Retinal pigment epithelial cell (primary cell): Measurements from ENCODE around the gene FKBP14.

Source experiments
- DNase-seq: peaks from one replicate; pipeline ENCODE4 v3.0.0-alpha.2; 2010; ENCODE audit warnings: low read depth
- H3K4me3 ChIP-seq: 2 replicates; pipeline ENCODE4 v1.5.1; 2011; ENCODE audit warnings: mild to moderate bottlenecking, low read length, control low read depth, moderate library complexity
- CTCF ChIP-seq: conservative IDR thresholded peaks from 2 replicates; pipeline ENCODE4 v1.5.1; 2011; ENCODE audit warnings: low read depth, low read length, control low read depth, inconsistent platforms

Gene FKBP14

DNA sequence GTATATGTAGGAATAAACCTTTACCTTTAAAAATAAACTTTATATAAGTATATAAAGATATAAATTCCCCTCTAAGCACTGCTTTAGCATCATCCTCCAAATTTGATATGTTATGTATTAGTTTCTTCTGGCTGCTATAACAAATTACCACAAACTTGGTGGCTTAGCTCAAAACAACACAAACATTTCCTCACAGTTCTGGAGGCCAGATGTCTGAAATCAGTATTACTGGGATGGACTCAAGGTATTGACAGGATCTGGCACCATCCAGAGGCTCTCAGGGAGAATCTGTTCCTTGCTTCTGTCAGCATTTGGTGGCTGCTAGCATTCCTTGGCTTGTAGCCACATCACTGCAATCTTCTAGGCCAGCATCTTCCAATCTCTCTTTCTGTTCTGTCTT is 30.2 kb downstream of the FKBP14 start:
- H3K4me3 ChIP-seq = no peak overlapping the region
- no peak for DNase-seq
- TF ChIP-seq CTCF = no peak

DNA sequence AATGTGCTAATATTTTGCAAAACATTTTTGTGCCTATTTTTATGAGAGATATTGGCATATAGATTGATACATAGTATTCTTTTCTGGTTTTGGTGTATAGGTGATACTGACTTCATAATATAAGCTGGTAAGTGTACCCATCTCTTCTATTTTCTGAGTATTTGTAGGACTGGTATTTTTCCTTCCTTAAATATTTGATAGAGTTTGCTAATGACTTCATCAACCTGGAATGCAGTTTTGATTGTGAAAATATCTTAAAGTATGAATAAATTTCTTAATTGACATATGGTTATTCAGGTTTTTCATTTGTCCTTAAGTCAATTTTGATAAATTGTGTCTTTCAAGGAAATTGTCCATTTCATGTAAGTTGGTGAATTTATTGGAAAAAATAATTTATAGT is 30.9 kb downstream of the FKBP14 start:
- DNase-seq = no peak

DNA sequence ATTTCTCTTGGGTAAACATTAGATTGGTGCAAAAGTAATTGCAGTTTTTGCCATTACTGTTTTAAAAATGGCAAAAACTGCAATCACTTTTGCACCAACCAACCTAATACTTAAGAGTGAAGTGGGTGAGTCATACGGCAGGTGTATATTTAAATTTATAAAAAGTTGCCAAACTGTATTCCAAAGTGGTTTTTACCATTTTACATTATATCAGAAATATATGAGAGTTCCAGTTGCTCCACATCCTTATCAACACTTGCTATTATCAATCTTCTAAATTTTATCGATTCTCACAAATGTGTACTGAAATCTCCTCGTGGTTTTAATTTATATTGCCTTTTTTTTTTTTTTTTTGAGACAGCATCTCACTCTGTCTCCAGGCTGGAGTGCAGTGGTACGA is 33.4 kb downstream of the FKBP14 start:
- TF ChIP-seq CTCF = no peak
- H3K4me3 ChIP-seq = no peak overlapping the region
- no peak for DNase-seq

More for the DNA sequence above, 30.9 kb downstream of the FKBP14 start:
- TF ChIP-seq CTCF = no peak
- no peak overlapping the region for H3K4me3 ChIP-seq

GRCh38 chr7:29991937-29992336 is 34.6 kb downstream of the FKBP14 start:
- no peak for TF ChIP-seq CTCF
- no peak for DNase-seq
- no peak overlapping the region for H3K4me3 ChIP-seq

- DNase-seq = no peak
- TF ChIP-seq CTCF = no peak
- no peak overlapping the region for H3K4me3 ChIP-seq
Observed at GRCh38 chr7:29990931-29991330, 35.6 kb downstream of the FKBP14 start.

DNA sequence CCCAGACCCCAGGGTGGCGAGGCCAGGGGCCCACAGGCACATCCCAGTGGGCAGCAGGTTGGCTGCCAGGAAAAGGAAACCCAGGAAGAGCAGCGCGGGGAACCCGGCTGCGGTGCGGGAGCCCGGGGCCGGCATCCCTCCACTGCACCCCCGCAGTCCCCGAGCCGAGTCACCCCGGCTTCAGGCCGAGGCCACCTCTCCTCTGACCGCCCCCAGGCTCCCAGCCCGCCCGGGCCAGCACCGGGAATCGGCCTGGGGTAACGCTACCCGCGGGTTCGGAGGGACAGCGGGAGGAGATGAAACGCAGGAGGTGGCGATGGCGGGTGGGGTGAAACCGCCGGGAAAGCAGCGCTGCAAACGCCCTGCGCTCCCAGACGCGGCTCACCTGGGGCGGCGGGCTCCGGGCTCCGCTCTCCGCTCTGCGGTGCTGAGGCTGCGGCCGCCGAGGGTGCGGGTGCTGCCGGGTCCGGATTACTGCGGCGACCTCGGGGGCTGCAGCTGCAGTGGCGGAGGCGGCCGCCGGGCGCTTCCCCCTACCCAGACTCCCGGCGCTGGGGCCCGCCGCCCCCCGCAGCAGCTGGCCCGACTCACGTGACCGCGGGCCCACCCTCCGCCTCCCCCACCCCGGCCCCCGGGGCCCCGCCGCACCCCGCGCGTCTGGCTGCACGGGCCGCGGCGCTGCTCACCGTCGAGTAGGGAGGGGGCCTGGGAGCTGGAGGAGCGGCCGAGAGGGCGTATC is 37.1 kb downstream of the FKBP14 start, which contains the start of gene SCRN1:
SCRN1 (minus strand) TSS at position 545 of the 739 bp plus-strand sequence. CDS start 20,734 bp downstream, outside the sequence.
- no peak for TF ChIP-seq CTCF
- H3K4me3 ChIP-seq = peak within 1 kb of the TSS; percentile 79
- no peak for DNase-seq

DNA sequence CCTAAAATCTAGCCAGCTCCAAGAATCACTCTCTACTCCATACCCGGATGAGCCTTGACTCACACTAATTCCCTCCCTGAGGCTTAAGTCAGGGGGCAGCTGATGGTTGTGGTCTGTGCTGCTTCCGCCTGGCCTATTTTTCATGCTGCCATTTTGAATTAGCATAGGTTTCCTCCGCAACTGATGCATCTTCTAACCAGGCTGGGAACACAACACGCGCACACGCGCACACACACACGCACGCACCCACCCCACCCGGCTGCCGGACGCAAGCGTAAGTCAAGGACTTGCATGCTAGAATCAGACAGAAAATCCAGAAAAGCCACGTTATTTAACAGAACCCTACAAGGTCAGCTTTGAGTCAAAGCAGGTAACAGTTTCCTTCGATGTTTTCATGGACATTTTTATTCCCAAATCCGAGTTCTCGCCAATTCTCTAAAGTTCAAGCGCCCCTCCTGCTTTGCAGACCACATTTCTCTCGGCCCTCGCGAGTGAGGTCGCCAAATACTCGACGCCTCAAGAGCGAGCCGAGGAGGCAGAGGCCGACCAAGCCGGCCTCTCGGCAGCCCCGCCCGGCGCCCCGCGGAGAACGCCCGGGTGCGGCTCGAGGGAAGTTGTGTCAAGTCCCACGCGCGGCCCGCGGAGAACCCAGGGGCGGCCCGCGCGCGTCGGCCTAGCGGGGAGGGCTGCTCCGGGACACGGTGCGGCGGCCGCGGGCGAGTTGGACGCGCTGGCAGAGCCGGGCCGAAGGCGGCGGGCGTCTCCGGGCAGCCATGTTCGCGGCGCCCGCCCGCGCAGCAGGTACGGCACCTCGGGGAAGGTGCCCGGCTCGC is 37.9 kb downstream of the FKBP14 start:
- H3K4me3 ChIP-seq = peak overlapping the region; percentile 79
- TF ChIP-seq CTCF = no peak
- peak; percentile 58 for DNase-seq
